Measurements from ENCODE around the gene CNPY3.
"Not testable (repeated sequence)": the region's sequence is repeated elsewhere in the genome, so short reads cannot be mapped to it uniquely, and the experiment has no call there.

The CNPY3 gene

DNA sequence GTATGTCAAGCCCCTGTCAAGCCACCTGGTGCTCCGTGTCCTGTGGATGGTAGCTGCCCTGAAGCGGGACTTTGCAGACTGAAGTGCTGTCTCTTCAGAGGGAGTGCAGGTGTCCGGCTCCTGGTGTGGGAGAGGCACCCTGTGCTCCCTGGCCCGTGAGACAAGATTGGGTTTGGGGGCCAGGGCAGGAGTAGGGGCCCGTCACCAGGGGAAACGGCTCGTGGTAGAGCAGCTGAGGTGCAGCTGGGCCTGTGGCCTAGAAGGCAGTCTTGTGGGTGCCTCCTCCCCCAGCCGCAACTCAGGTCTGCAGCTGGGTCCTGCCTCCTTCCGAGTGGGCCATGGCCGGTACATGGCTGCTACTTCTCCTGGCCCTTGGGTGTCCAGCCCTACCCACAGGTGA lies 13.5 kb upstream of the CNPY3 start, which contains the start of gene PTCRA:
Gene PTCRA, plus strand, starts transcription at position 322 of the 400 bp plus-strand sequence. Its CDS starts 17 bp downstream, at position 339.
- DNase-seq (no peak), ATAC-seq (no peak)

DNA sequence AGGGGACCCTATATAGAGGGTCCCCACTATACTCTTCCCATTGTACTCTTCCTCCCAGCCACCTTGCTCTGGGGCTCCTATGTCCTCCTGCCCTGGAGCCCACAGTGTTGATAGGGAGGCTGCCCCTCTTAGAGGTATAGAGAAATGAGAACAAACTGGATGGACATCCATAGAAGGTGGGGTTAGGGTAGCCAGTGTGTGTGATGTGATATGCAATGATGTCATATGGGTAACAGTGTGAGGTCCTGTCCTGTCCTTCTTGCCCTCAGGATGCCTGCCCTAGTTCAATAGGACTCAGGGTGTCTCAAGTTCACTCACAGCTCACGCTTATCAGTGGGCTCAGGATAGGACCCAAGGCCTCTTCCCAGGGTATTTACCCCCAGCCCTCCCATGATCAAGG lies 13.0 kb upstream of the CNPY3 start:
- DNase-seq: no peak
- ATAC-seq: no peak

DNA sequence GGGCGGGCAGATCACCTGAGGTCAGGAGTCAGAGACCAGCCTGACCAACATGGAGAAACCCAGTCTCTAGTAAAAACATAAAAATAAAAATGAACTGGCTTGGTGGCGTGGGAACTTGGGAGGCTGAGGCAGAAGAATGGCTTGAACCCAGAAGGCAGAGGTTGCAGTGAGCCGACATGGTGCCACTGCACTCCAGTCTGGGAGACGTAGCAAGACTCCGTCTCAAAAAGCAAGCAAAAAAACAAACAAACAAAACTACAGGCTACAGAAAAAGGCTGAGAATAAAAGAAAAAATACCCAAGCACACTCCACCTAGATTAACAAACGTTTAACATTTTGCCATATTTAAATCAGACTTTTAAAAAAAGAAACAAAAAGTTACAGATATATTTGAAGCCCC lies 7.5 kb upstream of the CNPY3 start:
- no peak for ATAC-seq
- no peak for DNase-seq

DNA sequence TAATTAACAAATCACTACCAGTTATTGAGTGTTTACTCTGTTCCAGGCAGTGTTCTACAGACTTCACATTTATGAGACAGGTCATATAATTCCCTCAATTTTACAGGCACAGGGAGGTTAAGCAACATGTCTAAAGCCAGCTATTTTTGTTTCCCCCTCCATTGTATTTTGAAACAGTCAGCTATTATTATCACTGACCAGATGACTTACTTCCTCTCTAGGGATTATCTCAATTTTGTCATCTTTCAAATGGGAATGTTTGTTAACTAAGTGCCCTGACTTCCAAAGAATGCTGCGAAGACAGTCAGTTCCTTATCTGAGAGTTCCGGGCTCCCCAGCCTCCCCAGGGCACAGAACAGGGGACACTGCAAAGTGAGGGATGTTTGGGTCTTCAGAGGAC lies 5.6 kb upstream of the CNPY3 start:
- ATAC-seq: no peak
- DNase-seq: no peak

DNA sequence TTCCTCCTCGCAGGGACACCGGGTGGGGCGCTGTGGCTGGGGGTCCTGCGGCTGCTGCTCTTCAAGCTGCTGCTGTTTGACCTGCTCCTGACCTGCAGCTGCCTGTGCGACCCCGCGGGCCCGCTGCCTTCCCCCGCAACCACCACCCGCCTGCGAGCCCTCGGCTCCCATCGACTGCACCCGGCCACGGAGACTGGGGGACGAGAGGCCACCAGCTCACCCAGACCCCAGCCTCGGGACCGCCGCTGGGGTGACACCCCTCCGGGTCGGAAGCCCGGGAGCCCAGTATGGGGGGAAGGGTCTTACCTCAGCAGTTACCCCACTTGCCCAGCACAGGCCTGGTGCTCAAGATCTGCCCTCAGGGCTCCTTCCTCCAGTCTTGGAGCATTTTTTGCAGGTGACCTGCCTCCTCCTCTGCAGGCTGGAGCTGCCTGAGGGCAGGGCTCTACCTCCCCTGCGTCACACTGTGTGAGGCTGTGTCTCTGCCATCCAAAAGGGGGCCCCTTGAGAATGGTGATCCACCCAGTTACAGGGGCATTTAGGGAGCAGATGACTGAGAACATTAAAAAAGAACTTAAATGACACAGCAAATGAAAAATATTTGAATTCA lies 3.9 kb upstream of the CNPY3 start:
- DNase-seq: no peak
- no peak for ATAC-seq

DNA sequence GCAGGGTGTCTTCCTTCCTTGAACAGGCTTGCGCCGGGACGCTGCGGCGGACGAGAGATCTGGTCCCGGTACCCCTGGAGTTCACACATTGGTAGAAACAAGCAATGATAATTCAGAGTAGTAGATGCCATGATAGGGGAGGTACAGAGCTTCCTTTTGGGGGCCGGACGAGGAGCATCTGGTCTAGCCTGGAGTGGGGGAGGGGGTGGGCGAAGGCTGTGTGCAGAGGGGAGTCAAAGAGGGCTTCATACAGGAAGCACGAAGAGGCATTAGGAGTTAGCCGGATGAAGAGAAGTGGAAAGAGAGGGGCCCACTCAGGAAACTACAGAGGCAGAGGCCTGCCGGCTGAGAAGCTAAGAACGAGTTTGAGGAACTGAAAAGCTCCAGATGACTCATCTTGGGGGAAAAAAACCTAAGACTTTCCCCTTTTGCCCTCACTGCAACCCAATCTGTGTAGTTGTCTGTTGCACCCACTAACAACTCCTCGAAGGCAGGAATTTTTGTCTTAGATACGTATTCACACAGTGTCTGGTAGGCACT lies 611 bp downstream of the CNPY3 start:
- ATAC-seq: peak; percentile 51
- peak; percentile 75 for DNase-seq

DNA sequence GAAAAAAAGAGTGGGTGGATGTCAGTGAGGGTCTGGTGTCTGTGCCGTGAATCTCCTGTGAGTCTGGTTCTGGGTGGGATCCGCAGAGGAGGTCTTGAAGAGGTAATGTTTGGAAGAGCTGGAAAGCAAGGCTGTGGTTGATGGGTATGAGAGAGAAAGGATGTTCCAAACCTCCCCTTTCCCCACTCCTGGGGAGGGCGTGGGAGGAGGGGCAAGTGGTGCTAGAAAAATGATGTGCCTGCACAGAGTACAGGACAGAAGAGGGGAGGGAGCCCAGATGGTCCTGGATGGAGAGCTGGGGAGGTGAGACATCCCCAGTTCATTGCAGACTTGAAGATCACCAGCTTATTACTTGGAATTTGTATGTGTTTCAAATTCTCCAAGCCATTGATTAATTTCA lies 3.1 kb downstream of the CNPY3 start:
- ATAC-seq (no peak), DNase-seq (no peak)

DNA sequence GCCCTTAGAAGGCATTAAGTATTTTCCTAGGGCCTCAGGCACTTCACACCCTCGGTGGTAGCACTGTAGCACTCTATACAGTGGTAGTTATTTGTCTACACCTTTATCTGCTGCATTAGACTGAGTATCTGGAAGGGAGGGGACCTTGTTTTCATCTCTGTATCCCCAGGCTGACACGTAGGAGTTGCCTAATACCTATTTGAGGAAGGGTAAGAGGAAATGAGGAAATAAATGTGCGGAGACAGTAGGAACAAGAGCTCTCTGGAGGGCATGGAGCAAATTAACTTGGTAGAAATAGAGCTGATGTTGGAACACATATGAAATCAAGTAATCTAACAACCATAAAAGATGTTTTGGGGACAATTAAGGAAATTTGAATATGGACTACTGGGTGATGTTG lies 3.9 kb downstream of the CNPY3 start:
- DNase-seq (no peak), ATAC-seq (no peak)

DNA sequence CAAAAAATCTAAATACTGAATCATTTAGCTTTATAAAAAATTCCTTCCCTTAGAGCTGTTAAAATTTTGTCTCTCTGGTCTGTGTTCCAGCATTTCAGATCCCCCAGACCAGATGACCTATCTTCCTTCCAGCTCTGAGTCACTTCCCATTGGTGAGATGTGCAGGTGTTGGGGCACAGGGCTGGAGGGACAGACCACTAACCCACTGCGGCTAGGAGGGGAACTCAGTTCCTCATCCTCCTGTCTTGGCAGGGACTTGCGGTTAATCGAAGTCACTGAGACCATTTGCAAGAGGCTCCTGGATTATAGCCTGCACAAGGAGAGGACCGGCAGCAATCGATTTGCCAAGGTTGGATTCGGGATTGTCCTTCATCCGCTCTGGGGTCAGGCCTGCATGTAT lies 6.0 kb downstream of the CNPY3 start:
- ATAC-seq: no peak

DNA sequence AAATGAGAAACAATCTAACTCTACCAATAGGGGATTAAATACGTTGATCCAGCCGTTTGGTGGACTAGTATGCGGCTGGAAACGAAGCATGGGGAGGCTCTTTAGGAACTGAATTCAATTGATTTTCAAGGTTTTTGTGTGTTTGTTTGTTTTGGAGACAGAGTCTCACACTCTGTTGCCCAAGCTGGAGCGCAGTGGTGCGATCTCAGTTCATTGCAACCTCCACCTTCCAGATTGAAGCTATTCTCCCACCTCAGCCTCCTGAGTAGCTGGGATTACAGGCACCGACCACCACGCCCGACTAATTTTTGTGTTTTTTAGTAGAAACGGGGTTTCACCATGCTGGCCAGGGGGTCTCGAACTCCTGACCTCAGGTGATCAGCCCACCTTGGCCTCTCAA lies 7.1 kb downstream of the CNPY3 start:
- ATAC-seq (no peak), DNase-seq (no peak)

More for the DNA sequence above, 6.0 kb downstream of the CNPY3 start:
- no peak for DNase-seq

DNA sequence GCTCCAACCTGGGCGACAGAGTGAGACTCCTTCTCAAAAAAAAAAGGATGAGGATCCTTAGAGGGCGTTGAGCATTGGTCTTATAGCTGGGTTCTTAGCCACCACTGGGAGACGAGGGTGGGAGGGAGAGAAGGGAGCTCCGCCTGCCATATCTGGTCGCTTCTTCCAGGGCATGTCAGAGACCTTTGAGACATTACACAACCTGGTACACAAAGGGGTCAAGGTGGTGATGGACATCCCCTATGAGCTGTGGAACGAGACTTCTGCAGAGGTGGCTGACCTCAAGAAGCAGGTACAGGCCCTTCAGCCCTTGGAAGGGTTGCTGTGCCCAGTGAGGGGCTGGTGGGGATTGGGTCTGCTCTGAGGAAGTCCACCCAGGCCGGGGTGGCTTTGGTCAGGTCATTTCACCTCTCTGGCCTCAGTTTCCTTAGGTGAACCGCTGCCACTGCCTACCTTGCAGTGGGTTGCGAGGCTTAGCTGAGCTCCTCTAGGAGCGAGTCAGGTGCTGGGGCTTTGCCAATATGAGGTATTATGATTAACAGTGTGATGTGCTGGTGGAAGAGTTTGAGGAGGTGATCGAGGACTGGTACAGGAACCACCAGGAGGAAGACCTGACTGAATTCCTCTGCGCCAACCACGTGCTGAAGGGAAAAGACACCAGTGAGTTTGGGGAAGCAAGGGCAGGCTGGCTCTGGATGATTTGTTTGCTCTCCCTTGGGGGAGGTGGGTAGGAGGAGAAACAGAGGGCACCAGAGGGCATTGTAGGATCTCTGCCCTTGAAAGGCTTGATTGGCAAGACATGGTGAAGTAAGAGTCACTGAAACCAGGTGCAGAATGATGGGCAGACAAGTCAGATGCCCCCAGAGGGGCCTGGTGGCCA lies 8.5 kb downstream of the CNPY3 start:
- ATAC-seq (no peak), DNase-seq (no peak)

DNA sequence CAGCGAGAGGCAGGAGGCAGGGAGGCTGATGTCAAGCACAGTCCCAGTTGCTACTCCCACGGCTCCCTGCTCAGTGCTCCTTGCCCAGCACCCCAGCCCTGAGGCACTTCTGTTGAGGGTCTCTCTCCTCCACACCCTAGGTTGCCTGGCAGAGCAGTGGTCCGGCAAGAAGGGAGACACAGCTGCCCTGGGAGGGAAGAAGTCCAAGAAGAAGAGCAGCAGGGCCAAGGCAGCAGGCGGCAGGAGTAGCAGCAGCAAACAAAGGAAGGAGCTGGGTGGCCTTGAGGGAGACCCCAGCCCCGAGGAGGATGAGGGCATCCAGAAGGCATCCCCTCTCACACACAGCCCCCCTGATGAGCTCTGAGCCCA lies 9.1 kb downstream of the CNPY3 start:
- ATAC-seq (no peak), DNase-seq (no peak)

DNA sequence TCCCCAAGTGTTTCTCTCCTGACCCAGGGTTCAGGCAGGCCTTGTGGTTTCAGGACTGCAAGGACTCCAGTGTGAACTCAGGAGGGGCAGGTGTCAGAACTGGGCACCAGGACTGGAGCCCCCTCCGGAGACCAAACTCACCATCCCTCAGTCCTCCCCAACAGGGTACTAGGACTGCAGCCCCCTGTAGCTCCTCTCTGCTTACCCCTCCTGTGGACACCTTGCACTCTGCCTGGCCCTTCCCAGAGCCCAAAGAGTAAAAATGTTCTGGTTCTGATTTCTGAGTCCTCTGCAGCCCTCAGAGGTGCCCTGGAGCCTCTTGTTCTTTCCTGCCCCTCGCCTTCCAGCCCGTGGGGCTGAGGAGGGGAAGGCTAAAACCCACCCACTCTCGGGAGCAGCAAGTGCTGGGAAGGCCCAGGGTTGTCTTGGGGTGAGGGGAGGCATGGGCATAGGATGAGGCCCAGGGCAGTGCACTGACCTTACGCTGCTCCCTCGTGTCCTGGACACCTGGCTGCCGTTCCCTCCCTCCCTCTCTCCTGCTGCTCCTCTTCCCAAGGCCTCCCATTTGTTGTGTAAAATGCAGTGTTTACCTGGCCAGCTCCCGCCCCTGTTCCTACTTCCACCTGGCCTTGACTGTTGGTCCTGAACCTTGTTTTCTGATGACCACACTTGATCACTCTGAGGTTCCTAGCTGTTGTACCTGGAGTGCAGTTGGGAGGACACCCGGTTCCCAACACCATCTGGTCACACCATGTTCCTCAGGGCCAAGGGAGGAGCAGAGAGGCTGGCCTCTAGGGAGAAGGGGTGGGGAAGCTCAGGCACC lies 9.9 kb downstream of the CNPY3 start:
- DNase-seq (no peak), ATAC-seq (no peak)

DNA sequence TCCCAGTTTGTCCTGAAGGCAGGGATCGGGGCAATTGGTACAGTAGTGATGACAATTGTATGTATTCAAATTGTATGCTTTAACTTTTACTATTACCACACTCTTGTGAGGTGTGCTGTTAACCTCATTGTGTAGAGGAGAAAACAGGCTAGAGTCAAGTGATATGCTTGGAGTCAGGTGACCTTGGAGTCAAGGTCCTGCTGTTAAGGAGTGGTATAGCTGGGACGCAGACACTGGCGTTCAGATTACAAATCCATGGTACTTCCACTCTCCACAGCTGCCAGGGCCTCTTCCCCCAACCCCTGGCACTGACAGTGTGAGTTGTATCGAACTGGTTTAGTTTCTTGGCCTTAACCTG lies 10.5 kb downstream of the CNPY3 start:
- DNase-seq (no peak), ATAC-seq (no peak)

DNA sequence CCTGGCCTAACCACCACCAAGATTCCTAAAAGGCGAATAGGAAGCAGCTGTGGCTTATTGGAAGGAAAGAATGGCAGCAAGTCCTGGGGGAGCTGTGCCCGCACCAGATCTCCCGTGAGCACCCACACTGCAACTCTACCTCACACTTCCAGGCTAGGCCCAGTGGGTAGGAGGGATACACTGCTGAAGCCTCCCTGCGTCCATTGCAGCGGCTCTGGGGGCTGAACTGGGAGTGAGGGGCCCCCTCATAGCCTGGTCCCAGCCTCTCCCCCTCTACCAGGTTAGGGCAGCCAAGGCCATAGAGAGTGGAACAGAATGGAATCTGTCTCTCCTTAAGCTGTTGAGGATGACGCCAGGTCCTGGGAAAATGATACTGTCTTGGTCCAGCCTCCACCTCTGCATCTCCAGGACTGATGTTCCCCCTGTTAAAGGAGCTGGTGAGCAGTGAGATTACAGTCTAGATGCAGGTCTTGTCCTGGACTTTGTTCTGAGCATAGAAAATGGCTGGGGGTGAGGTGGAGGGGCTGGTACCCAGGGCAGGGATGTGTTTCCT lies 11.3 kb downstream of the CNPY3 start:
- ATAC-seq (no peak), DNase-seq (no peak)

DNA sequence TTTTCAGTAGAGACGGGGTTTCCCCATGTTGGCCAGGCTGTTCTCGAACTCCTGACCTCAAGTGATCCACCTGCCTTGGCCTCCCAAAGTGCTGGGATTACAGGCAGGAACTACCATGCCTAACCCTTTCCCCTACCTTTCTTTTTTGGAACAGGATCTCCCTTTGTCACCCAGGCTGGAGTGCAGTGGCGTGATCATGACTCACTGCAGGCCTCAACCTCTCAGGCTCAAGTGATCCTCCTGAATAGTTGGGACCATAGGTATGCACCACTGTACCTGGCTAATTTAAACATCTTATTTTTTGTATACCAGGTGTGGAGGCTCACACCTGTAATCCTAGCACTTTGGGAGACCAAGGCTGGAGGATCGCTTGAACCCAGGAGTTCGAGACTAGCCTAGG lies 12.1 kb downstream of the CNPY3 start:
- not testable (repeated sequence) for ATAC-seq, DNase-seq

DNA sequence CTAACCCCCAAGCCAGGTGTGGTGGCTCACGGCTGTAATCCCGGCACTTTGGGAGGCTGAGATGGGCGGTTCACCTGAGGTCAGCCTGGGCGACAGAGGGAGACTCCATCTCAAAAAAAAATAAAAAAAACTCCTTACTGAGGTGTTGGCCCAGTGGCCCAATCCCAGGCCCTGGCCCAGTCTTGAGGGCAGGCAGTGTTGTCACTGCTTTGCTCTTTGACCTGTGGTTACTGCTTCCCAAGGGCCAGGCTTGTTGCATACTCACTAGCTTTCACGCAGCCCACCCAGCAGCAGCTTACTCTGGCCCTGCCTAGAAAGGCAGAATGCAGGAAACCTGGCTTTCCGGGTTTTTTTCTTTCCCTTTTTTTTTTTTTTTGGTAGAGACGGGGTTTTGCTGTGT lies 13.2 kb downstream of the CNPY3 start:
- DNase-seq: no peak
- ATAC-seq: no peak

DNA sequence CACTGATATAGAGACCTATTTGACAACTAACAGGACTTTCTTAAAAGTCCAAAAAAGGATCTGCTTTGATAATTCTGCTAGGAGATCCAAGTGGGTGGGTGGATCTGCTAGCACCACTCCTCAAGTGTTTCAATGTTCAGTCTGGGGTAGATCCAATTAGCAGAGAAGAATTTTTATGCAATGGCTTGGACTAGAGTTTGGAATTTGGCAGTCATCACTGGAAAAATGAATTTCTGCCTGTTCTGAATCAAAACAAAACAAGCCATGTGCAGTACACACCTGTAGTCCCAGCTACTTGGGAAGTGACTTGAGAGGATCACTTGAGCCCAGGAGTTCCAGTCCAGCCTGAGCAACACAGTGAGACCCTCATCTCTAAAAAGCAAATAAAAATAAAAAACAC lies 18.7 kb downstream of the CNPY3 start:
- DNase-seq: no peak

DNA sequence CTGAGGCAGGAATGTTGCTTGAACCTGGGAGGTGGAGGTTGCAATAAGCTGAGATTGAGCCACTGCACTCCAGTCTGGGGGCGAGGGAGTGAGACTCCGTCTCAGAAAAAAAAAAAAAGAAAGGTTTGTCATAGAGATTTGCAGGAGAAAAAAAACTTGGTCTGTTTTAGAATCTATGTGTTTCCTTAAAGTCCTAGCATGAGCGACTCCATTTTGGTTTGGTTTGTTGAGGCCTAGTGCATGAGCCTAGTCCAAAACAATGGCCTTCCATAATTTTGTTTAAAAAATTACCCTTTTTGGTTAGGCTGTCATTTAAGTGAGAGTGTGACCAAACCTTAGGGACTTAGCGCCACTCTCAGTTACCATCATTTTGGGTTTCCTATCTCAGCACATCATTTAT lies 23.1 kb downstream of the CNPY3 start:
- DNase-seq: no peak
- no peak for ATAC-seq

More for the DNA sequence above, 18.7 kb downstream of the CNPY3 start:
- ATAC-seq: no peak

DNA sequence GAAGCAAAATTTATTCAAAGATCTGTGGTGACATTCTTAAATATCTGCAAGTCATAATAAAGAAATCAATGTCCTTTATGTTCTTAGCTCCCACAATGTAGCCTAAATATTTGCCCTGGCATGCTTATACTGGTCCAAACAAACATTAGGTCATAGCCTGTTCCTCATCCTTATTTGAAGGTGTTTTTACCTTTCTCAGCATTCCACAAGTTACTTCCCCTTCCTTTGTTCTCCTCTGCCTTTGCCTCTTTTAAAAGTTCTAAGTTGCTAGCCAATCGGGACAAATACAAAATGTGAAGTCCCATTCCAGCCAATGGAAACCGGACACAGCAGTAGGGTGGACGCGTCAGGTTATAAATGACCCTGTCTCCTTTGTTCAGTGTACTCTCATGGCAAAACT lies 25.1 kb downstream of the CNPY3 start:
- DNase-seq, ATAC-seq: not testable (repeated sequence)

DNA sequence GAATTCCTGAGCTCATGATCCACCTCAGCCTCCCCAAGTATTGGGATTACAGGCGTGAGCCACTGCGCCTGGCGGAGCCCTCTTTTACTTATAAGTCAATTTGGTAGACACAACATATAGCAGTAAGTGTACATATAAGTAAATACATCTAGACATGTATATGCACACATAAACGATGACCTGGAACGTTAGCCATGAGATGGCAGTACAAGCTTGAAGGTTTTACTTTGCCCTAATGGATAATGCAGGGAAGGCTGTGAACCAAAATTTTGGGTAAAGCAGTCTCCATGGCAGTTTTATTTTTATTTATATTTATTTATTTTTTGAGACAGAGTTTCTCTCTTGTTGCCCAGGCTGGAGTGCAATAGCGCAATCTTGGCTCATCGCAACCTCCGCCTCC lies 28.8 kb downstream of the CNPY3 start:
- ATAC-seq (no peak), DNase-seq (no peak)

DNA sequence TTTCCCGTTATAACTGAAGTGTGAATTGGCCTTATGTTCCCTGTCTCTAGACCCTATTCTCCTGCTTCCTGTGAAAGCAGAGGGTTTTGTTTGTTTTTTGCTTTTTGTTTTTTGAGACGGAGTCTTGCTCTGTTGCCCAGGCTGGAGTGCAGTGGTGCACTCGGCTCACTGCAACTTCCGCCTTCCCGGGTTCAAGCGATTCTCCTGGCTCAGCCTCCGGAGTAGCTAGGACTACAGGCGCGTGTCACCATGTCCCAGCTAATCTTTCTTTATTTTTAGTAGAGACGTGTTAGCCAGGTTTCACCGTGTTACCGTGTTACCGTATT lies 30.6 kb downstream of the CNPY3 start:
- DNase-seq (no peak), ATAC-seq (no peak)

All from stimulated activated naive CD8-positive, alpha-beta T cell treated with anti-CD3 and anti-CD28 coated beads, Interleukin-15, Interleukin-2, amounts not matched to agents 100 U/mL and 50 U/mL, for 24 hours (primary cell).